Fibroblast of lung (primary cell): ENCODE data around the gene SHROOM4.

Experiments used
- CTCF ChIP-seq, 2 donors: IDR thresholded peaks in 1 of 2; conservative IDR thresholded peaks in 1 of 2; 1 replicate in 1 of 2; 2 replicates in 1 of 2; pipeline ENCODE4 v1.5.1; 2011 to 2012; ENCODE audit warnings: low read length in 2 of 2, control low read depth in 1 of 2, inconsistent platforms in 1 of 2, low read depth in 1 of 2, mild to moderate bottlenecking in 1 of 2
- EZH2 ChIP-seq: IDR thresholded peaks from 2 replicates; pipeline ENCODE4 v1.5.1; 2012; ENCODE audit warnings: low read length, control low read depth, mild to moderate bottlenecking; ENCODE audit errors: missing control alignments

GRCh38 chrX:50565718-50566117 is 248.3 kb downstream of the SHROOM4 start:
- TF ChIP-seq CTCF (conservative IDR thresholded peaks at IDR 0.05 in 1 of 2, IDR thresholded peaks at IDR 0.05 in 1 of 2; ENCODE audit: low read depth in 1 of 2, low read length in 2 of 2), result no peak
- TF ChIP-seq EZH2, result no peak
